ENCODE results near the gene MLNR.

Gene MLNR

GRCh38 chr13:49217962-49218492 lies 2.1 kb upstream of the MLNR start:
- H3K27ac ChIP-seq: no peak overlapping the region
- TF ChIP-seq CTCF (conservative IDR thresholded peaks at IDR 0.05): no peak

GRCh38 chr13:49218493-49219051 lies 1.6 kb upstream of the MLNR start:
- H3K27ac ChIP-seq: no peak overlapping the region
- TF ChIP-seq CTCF (conservative IDR thresholded peaks at IDR 0.05): no peak

- no peak for TF ChIP-seq CTCF (conservative IDR thresholded peaks at IDR 0.05)
- peak overlapping the region; percentile 31; the same call in 1 of the 2 replicates for H3K27ac ChIP-seq
Measured at GRCh38 chr13:49219647-49220035, 497 bp upstream of the MLNR start.

- TF ChIP-seq CTCF (conservative IDR thresholded peaks at IDR 0.05): no peak
- H3K27ac ChIP-seq: no peak overlapping the region
Measured at GRCh38 chr13:49220856-49221589, 885 bp downstream of the MLNR start.

GRCh38 chr13:49221590-49221965 lies 1.4 kb downstream of the MLNR start:
- no peak for TF ChIP-seq CTCF (conservative IDR thresholded peaks at IDR 0.05)
- H3K27ac ChIP-seq: no peak overlapping the region

- TF ChIP-seq CTCF (conservative IDR thresholded peaks at IDR 0.05): no peak
- no peak overlapping the region for H3K27ac ChIP-seq
Measured at GRCh38 chr13:49225223-49226042, 5.3 kb downstream of the MLNR start.

- H3K27ac ChIP-seq: no peak overlapping the region
Measured at GRCh38 chr13:49226613-49227012, 6.5 kb downstream of the MLNR start.

More at GRCh38 chr13:49226613-49227012, 6.5 kb downstream of the MLNR start:
- no peak for TF ChIP-seq CTCF (conservative IDR thresholded peaks at IDR 0.05)
